Measurements from ENCODE around the gene ATP11A. TPM values are rescaled to one million over a fixed set of nuclear protein-coding genes. Genes with fewer than 3 reads are reported as not detected.

Gene ATP11A
- total RNA-seq, 1 experiment from 2014 or later = 80.4 TPM

DNA sequence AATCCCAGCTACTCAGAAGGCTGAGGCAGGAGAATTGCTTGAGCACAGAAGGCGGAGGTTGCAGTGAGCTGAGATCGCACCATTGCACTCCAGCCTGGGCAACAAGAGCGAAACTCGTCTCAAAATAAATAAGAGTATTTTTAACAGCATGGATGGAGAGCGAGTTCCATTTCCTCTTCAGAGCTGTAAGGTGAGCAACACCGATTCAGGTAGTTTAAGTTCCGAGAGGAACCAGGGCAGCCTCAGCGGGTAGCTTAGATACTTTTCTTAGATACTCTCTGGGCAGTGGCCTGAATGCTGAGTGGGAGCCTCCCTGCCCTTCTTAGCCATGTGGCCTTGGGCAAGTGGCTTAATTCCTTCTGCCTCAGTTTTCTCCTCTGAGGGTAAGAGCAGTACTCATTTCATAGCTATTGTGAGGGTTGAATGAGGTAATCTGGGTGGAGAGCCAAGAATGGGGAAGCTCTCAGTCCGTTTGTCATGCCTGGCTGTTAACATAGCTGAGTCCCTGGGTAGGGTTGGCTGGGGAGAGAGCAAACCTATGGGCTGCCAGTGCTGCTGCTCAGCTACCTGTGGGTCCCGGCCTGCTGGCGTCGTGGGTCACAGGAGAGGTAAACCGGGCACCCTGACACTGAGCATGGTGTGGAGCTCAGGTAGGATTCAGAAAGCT lies 4.1 kb downstream of the ATP11A start:
- H2AFZ ChIP-seq (ENCODE audit: low read depth, low read length, poor library complexity, severe bottlenecking) = no peak overlapping the region
- ATAC-seq (no peak), DNase-seq (ENCODE audit: low read depth, low spot score) (no peak)
- no peak overlapping the region for H3K4me3 ChIP-seq (replicated peaks in 1 of 2; ENCODE audit: low read depth in 1 of 2, low read length in 2 of 2)
- no peak overlapping the region for H3K4me2 ChIP-seq (ENCODE audit: low read length)
- H3K27ac ChIP-seq (ENCODE audit: low read depth, low read length) = no peak overlapping the region
- ChIA-PET POLR2A (interaction anchor here (0.6 kb wide), 1 partner anchor 54 kb away, joined by 5 read pairs; no protein-coding TSS in a partner anchor), CTCF (no interaction called here), RAD21 (ENCODE audit: low non-redundant PET in 1 of 2, low total read pairs in 2 of 2, uncharacterized antibody in 2 of 2, unreplicated experiment in 2 of 2) (no interaction called here)
- no TSS peak for BruUV-seq (replicated peaks)
- H3K9me2 ChIP-seq (ENCODE audit: insufficient read depth) = no peaks in the 10 kb centered on the region
- no peaks in the 10 kb centered on the region for H3K27me3 ChIP-seq (ENCODE audit: insufficient read depth, low read length)
- H3K4me1 ChIP-seq (ENCODE audit: control insufficient read depth in 1 of 2, insufficient read depth in 2 of 2, low read length in 2 of 2) = peaks cover 10 to 21% of the 10 kb centered on the region in 2 experiments
- no peaks in the 10 kb centered on the region for H3K9me3 ChIP-seq (ENCODE audit: control insufficient read depth in 1 of 2, insufficient read depth in 1 of 2, low read depth in 1 of 2, low read length in 2 of 2)
- H4K20me1 ChIP-seq (ENCODE audit: insufficient read depth) = no peaks in the 10 kb centered on the region; the same call in 1 of the 2 replicates
- 0 out of 4 replicates have a peak, but pooled peaks cover 0 to 2% of the 10 kb centered on the region in 2 experiments for H3K36me3 ChIP-seq (ENCODE audit: control insufficient read depth in 1 of 2, insufficient read depth in 2 of 2, low read length in 2 of 2)
- peaks cover 79% of the 10 kb centered on the region for H3K79me2 ChIP-seq (ENCODE audit: insufficient read depth, low read length)
- intact Hi-C loops (cut with micrococcal nuclease) = no loop called here
- H3K9ac ChIP-seq (ENCODE audit: low read length) = no peak overlapping the region
- TF ChIP-seq JUND (IDR thresholded peaks at IDR 0.05) = no peak
- no peak for TF ChIP-seq YY1 (IDR thresholded peaks at IDR 0.05; ENCODE audit: extremely low read depth, insufficient replicate concordance, low read depth, low read length)
- no peak for TF ChIP-seq FOSL1 (IDR thresholded peaks at IDR 0.05; ENCODE audit: low read depth)
- no peak for TF ChIP-seq POLR2A (IDR thresholded peaks at IDR 0.05; ENCODE audit: borderline replicate concordance, extremely low read depth, insufficient read depth, insufficient read length)
- TF ChIP-seq ZBTB33 (IDR thresholded peaks at IDR 0.05; ENCODE audit: extremely low read depth, insufficient replicate concordance, low read length) = no peak
- TF ChIP-seq SIN3A (IDR thresholded peaks at IDR 0.05; ENCODE audit: low read depth) = no peak
- TF ChIP-seq REST (IDR thresholded peaks at IDR 0.05; ENCODE audit: low read depth) = no peak
- no peak for TF ChIP-seq EZH2phosphoT487 (IDR thresholded peaks at IDR 0.05; ENCODE audit: borderline replicate concordance)
- no peak for TF ChIP-seq EGR1 (IDR thresholded peaks at IDR 0.05; ENCODE audit: low read depth)
- TF ChIP-seq ELF1 (IDR thresholded peaks at IDR 0.05; ENCODE audit: borderline replicate concordance, low read depth) = no peak
- TF ChIP-seq EZH2 (IDR thresholded peaks at IDR 0.05) = no peak
- TF ChIP-seq, protein P1, sequence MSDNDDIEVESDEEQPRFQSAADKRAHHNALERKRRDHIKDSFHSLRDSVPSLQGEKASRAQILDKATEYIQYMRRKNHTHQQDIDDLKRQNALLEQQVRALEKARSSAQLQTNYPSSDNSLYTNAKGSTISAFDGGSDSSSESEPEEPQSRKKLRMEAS (IDR thresholded peaks at IDR 0.05) = no peak
- TF ChIP-seq TCF7L2 (IDR thresholded peaks at IDR 0.05; ENCODE audit: borderline replicate concordance, extremely low read depth, insufficient read depth, insufficient read length) = no peak
- TF ChIP-seq, protein P2, sequence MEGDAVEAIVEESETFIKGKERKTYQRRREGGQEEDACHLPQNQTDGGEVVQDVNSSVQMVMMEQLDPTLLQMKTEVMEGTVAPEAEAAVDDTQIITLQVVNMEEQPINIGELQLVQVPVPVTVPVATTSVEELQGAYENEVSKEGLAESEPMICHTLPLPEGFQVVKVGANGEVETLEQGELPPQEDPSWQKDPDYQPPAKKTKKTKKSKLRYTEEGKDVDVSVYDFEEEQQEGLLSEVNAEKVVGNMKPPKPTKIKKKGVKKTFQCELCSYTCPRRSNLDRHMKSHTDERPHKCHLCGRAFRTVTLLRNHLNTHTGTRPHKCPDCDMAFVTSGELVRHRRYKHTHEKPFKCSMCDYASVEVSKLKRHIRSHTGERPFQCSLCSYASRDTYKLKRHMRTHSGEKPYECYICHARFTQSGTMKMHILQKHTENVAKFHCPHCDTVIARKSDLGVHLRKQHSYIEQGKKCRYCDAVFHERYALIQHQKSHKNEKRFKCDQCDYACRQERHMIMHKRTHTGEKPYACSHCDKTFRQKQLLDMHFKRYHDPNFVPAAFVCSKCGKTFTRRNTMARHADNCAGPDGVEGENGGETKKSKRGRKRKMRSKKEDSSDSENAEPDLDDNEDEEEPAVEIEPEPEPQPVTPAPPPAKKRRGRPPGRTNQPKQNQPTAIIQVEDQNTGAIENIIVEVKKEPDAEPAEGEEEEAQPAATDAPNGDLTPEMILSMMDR (IDR thresholded peaks at IDR 0.05 in 2 of 3, conservative IDR thresholded peaks at IDR 0.05 in 1 of 3; ENCODE audit: borderline replicate concordance in 1 of 3, insufficient read depth in 1 of 3, low read depth in 2 of 3, low read length in 2 of 3) = no peak
- TF ChIP-seq, protein P3, sequence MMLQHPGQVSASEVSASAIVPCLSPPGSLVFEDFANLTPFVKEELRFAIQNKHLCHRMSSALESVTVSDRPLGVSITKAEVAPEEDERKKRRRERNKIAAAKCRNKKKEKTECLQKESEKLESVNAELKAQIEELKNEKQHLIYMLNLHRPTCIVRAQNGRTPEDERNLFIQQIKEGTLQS (IDR thresholded peaks at IDR 0.05) = no peak
- no peak for TF ChIP-seq CBX3 (IDR thresholded peaks at IDR 0.05; ENCODE audit: low read depth)
- TF ChIP-seq ZNF274 (IDR thresholded peaks at IDR 0.05; ENCODE audit: low read depth, low read length) = no peak
- no peak for TF ChIP-seq ZFX (IDR thresholded peaks at IDR 0.05)

All from HCT116 (cell line).